ENCODE measurements around the gene CPEB1.

DNA sequence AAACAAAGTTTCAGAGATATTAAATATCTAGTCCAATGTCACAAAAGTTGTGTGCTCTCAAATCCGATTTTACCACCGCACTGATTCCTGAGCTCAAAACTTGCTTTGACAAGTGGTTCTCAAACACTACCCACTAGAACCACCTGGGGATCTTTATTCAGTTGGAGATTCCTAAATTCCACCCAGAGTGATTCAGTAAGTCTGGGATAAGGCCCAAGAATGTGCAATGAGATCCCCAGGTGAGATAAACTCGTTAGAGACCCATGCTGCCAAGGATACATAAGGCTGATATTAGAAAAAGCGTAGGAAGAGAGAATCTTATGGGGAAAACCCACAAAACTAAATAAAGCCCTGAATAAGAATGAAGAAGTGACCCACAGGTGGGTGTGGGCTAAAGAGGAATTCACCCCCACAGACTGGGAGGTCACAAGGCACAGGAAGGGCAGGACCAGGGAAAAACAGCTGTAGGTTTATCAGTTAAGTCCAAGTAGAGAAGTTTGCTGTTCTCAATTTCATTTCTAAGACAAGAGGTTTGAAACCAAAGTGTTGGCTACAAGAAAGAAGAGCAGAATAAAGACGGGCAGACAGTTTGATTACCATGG is 95.4 kb downstream of the CPEB1 start:
- TF ChIP-seq, protein P1, sequence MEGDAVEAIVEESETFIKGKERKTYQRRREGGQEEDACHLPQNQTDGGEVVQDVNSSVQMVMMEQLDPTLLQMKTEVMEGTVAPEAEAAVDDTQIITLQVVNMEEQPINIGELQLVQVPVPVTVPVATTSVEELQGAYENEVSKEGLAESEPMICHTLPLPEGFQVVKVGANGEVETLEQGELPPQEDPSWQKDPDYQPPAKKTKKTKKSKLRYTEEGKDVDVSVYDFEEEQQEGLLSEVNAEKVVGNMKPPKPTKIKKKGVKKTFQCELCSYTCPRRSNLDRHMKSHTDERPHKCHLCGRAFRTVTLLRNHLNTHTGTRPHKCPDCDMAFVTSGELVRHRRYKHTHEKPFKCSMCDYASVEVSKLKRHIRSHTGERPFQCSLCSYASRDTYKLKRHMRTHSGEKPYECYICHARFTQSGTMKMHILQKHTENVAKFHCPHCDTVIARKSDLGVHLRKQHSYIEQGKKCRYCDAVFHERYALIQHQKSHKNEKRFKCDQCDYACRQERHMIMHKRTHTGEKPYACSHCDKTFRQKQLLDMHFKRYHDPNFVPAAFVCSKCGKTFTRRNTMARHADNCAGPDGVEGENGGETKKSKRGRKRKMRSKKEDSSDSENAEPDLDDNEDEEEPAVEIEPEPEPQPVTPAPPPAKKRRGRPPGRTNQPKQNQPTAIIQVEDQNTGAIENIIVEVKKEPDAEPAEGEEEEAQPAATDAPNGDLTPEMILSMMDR (IDR thresholded peaks at IDR 0.05), result no peak
- TF ChIP-seq POLR2A (IDR thresholded peaks at IDR 0.05), result no peak

Measured in lower leg skin (tissue), 3 donors.